HG03558 (cell line): ENCODE data around the gene ALKBH8.
"Not testable (repeated sequence)": the region's sequence is repeated elsewhere in the genome, so short reads cannot be mapped to it uniquely, and the experiment has no call there.

Experiments used
- ATAC-seq: cut with Tn5 transposase; IDR thresholded peaks from one replicate; pipeline ENCODE4 v1.9.1; 2021; ENCODE audit warnings: moderate number of reproducible peaks; ENCODE audit not compliant: unreplicated experiment; ENCODE audit errors: extremely low read depth

ALKBH8 gene

DNA sequence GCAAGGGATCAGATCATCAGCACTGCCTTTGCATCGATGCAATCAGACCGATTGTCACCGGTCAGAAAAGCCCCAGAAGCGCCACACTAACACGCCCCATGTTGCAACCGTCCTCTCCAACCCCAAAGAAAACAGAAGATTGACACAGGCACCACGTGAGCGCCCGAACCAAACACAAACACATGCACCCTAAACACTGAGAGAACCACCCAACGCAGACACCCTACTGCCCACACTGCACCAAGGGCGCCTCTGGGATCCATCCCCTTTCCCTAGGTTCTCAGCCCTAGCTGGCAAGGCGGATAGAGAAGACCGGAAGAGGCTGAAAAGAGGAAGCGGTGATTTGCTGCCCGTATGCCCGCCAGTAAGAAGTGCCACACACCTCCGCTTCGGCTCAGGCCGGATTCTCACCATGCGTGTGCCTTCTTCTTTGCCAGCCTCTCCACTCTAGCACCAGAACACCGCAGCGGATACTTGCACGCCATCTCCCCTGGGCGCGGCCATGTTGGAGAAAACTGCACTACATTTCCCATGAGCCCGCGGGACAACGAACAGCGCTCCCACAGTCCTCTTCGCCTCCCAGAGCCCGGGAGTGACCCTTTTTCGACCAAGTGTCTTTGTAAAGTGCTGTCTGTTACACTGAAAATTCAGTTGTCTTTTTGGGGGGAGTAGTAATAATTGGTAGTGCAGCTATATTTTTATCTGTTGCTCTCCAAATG, at the start of gene ALKBH8:
TSS of gene ALKBH8 (minus strand) at position 517 of the 719 bp plus-strand sequence. CDS start 4,842 bp downstream, outside the sequence.
- peak; percentile 58 for ATAC-seq

DNA sequence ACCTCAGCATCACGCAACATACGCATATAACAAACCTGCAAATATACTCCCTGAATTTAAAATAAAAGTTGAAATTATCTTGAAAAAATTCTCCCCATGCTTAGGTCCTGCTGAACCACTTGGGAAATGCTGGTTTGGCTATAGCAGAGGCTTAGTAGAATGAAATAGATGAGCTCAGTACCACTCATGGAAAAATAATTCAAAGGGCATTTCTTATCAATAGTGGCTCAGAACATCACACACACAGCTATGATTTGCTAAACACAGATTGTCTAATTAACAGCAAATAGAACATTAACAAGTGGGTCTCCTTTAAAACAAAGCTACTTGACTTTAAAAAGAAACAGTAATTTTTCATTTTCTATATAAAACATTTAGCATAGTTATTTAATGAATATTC, 46.9 kb upstream of the ALKBH8 start:
- no peak for ATAC-seq

GRCh38 chr11:107609400-107610218, 44.1 kb upstream of the ALKBH8 start:
- ATAC-seq: no peak

DNA sequence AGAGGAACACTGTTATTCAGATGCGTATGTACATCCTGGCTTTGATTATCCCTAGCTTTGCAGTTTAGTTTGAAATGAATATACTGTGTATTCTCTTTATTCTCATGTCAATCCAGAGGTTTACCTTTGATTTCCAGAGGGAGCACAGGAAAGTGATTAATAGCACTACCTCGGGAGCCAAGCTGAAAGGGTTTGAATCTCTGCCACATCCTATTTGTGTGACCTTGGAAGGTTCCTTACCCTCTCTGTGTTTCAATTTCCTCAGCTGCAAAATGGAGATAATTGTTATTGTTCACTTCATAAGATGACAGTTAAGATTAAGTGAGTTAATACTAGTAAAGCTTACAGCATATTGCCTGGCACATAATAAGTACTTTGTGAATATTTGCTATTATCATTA, 43.3 kb upstream of the ALKBH8 start:
- ATAC-seq: no peak

- no peak for ATAC-seq
Measured at GRCh38 chr11:107606141-107606540, 40.6 kb upstream of the ALKBH8 start.

GRCh38 chr11:107605061-107606006, 39.8 kb upstream of the ALKBH8 start:
- no peak for ATAC-seq

GRCh38 chr11:107598225-107599139, 32.9 kb upstream of the ALKBH8 start:
- ATAC-seq: no peak

- no peak for ATAC-seq
Measured at GRCh38 chr11:107594736-107595135, 29.2 kb upstream of the ALKBH8 start.

DNA sequence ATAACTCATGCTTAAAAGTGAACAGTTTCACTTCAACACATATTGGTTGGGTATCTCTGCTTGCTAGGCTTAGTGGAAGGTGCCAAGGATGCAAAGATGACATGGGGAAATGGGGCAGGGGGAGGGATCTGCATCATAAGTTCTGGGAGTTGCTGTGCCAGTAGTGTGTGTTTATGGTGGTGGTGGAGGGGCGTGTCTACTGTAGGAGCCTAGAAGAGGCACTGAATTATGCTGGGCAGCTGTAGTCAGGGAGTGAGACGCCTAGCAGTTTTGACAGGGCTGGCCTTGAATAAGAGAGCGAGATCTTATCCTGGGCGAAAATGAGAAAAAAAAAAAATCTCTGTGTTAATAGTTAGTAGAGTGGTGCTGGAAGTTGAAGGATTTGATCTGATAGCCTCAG, 28.4 kb upstream of the ALKBH8 start:
- no peak for ATAC-seq

DNA sequence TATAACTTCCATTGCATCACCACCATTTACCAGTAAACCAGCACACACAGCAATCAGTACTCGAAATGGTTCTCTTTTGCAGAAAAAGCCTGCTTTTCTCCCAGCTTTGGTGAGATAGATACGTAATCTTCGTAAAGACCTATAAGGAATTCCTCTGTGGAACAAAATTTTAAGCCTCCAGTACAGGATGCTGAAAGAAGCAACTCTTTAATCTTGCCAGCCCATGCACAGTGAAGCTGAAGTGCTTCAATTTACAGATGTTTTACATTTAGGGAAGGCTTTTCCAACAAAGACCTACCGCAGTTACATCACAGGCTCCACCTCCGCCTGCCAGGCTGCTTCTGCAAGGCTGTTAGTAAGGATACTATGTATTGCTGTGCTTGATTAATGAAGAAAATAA, 27.3 kb upstream of the ALKBH8 start:
- ATAC-seq: no peak

DNA sequence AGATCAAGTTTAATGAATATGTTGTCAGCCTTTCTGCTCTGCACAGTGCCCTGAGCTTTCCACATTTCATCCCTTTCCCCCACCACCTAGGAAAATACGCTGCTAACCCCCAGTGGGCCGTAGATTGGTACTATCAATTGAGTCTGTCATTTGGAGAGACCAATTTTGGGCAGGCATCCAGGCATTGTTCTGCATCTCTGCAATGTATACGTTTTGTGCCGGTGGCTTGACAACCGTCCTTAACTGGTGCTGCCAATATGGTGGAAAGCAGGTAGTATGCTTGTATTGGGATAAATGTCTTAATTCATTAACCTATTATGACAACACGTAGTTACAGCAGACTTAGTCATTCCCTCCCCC, 26.7 kb upstream of the ALKBH8 start:
- no peak for ATAC-seq

- no peak for ATAC-seq
Measured at GRCh38 chr11:107591378-107592230, 26.1 kb upstream of the ALKBH8 start.

DNA sequence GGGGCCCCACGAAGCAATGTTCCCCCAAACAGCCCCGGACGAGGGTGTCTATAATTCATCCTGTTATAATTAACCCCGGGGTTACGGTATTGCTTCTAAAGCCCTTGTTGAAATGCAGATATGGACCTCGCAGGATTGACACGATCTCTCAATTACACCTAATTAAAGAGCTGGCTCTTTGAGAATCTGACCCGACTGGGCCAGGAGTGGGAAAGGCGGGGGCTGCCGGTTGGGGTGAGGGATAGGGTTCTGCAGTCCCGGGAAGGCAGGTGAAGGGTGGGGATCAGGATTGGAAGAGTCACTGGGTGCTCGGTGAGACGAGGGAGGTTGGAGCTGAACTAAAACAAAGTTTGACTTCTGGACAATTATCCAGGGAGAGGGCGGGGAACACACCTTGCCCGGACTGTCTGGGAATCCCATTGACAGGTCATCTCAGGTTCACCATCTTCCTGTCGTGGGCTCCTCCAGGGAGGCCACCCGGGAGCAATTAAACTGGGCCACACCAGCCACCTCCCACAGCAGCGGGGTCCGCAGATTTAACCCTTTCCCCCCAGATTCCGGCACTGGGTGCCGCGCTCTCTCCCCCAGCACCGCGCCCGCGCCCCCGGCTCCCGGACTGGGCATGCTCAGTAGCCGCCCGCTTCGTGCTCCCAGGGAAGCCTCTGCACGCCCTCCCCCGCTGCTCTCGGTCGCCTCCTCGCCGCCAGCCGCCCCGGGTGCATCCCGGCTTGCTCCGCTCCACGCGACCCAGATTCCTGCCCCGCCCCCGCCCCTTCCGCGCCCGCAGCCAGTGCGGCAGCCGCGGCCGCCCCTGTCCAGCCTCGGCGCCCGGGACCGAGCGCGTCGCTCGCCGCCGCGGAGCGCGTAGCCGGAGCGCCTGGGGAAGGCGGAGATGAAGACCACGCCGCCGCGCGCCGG, 25.2 kb upstream of the ALKBH8 start, which contains the start of gene ELMOD1:
TSS of gene ELMOD1 (plus strand) at position 688 of the 918 bp plus-strand sequence. CDS start 27,043 bp downstream, outside the sequence.
- ATAC-seq: no peak

DNA sequence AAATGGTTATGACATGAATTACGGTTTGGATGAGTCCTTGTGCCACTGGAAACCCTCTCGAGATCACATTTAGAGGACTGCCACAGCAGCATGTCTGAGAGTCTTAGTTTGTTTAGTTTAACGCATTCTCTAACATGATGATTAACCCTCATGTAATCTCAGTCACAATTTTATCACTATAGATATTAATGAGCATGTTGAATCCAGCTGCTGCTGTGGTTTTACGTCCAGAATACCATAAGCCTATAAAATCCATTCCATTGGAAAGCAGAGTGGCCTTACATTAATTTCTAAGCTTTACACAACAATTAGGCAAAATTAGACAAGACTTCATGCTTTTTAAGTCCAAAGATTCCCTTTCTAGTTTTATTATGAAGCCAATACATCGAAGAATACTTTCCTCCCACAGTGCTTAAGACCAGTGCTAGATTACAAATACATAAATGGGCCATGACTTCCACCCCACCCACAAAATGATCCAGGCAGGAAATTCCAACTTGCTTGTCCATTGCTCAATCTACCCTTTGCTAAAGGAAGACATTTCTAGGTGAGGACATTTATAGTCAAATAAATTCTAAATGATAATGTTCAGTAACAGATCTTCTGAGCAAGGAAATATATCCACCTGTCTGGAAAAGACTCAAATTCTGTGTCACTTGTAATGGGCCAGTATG, 21.9 kb upstream of the ALKBH8 start:
- no peak for ATAC-seq

GRCh38 chr11:107583629-107584195, 18.2 kb upstream of the ALKBH8 start:
- no peak for ATAC-seq

GRCh38 chr11:107581147-107581546, 15.6 kb upstream of the ALKBH8 start:
- ATAC-seq: no peak

GRCh38 chr11:107579169-107579568, 13.6 kb upstream of the ALKBH8 start:
- ATAC-seq: not testable (repeated sequence)
